Measurements from ENCODE around the gene COLEC11.
A peak's percentile ranks its signal among the peaks of the same experiment; 100 is the strongest.

COLEC11 gene

GRCh38 chr2:3679180-3679579, 84.3 kb downstream of the COLEC11 start:
- DNase-seq = no peak

- no peak for DNase-seq
Measured at GRCh38 chr2:3679616-3680393, 84.9 kb downstream of the COLEC11 start.

GRCh38 chr2:3680548-3681345, 85.8 kb downstream of the COLEC11 start:
- DNase-seq = no peak

- no peak for DNase-seq
Measured at GRCh38 chr2:3681625-3682024, 86.7 kb downstream of the COLEC11 start.

GRCh38 chr2:3682811-3683210, 87.9 kb downstream of the COLEC11 start:
- no peak for DNase-seq

GRCh38 chr2:3683748-3684454, 89.0 kb downstream of the COLEC11 start:
- DNase-seq = no peak

- DNase-seq = no peak
Measured at GRCh38 chr2:3689998-3690748, 95.3 kb downstream of the COLEC11 start.

- peak; percentile 74 for DNase-seq
Measured at GRCh38 chr2:3692375-3692774, 97.5 kb downstream of the COLEC11 start.
